Iris pigment epithelial cell (primary cell): Measurements from ENCODE around the gene NECAP2.
A peak's percentile ranks its signal among the peaks of the same experiment; 100 is the strongest.
"Not testable (repeated sequence)": the region's sequence is repeated elsewhere in the genome, so short reads cannot be mapped to it uniquely, and the experiment has no call there.

ENCODE experiments used
- DNase-seq: peaks from one replicate; pipeline ENCODE4 v3.0.0-alpha.2; 2011; ENCODE audit warnings: low read depth

The NECAP2 gene

GRCh38 chr1:16498047-16498446, 57.5 kb downstream of the NECAP2 start:
- not testable (repeated sequence) for DNase-seq

GRCh38 chr1:16498573-16499413, 58.3 kb downstream of the NECAP2 start:
- DNase-seq = peak; percentile 82

DNA sequence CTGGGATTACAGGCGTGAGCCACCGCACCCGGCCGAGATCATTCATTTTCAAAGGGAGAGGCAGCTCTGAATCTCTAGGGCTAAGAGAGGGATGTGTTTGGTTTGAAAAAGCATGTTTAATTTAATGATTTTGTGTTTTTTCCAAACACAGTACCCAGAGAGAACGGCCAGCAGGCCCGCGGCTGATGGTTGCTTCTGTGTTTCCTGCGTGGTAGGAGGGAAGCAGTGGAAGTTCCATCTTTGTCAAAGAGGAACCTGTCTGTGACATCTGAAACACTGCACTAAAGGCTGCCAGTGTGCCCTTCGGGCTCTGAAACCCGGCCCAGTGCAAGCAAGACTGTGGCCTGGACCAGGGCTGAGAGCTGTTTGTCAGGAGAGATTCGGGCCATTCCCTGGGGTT, 59.9 kb downstream of the NECAP2 start:
- not testable (repeated sequence) for DNase-seq

GRCh38 chr1:16500975-16501374, 60.5 kb downstream of the NECAP2 start:
- not testable (repeated sequence) for DNase-seq

- DNase-seq = not testable (repeated sequence)
These were observed 60.9 kb downstream of the NECAP2 start for GRCh38 chr1:16501446-16501845.

DNA sequence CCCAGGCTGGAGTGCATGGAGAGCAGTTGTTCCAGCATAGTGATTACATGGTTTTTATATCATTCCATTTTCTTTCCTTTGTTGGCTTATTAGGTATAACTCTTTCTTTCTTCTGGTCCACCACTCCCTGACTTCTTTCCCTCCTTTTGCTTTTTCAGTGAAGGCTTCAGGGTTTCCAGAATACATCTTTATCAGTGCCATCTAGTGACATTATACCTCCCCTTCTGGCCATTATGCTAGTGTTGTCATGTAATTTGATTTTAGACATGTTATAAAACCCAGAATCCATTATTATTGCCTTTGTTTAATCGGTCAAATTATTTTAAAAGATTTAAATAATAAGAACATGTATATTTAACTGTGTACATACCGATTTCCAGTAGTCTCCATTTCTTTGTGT, 63.0 kb downstream of the NECAP2 start:
- DNase-seq = no peak

DNA sequence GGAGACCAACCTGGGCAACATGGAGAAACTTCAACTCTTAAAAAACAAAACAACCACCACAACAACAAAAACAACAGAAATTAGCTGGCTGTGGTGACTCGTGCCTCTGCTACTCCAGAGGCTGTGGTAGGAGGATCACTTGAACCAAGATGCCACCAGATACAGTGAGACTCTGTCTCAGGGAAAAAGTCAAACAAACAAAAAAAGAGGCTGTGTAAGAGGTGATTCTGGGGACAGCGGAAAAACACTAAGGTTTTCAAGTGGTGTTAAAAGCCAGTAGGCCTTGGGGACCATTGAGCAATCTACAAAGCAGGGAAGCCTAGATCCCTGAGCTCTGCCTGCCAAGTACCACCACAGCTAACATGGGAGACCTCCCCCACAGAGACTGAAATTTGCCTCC, 65.3 kb downstream of the NECAP2 start:
- DNase-seq = peak; percentile 20

DNA sequence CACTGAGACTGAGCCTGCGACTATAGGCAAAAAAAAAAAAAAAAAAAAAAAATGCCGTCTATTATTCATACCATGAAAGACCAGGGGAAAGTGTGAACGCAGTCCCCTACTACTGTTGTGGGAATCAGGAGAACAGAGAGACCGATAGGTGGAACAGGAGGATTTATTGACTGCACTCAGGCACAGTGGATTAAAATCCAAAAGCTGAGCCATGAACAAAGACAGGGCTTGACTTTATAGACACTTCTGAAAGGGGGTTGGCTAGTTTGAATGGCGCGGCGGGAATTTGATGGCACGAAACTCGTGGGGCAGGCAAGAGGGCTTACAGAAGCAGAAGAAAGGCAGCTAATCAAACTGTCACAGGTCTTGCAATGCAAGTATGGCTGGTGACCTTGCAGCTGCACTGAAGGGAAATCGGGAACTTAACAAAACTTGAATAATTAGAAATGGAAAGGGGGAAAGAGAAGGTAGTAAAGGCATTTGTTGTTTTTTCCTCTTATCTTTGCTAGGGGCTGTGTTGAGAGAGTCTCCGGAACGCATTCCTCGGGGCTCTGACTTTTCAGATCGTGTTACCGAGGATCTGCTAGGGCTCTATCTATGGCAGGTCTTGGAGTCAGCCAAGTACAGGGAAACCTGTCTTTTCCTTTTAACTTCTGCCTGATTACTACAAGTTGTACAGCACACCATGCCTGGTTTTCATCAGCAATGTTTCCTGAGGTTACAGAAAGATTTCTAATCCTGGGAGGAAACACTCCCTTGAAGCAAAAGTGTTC, 66.0 kb downstream of the NECAP2 start:
- DNase-seq = not testable (repeated sequence)

- DNase-seq = not testable (repeated sequence)
These were observed 68.4 kb downstream of the NECAP2 start for GRCh38 chr1:16508861-16509445.
